HEK293 (cell line): ENCODE results near the gene MYADML2.

Experiments
- AEBP2 ChIP-seq: fragments of 450-650 bp; formaldehyde crosslinking; IDR thresholded peaks from 2 replicates; pipeline ENCODE4 v1.5.1; 2016; ENCODE audit warnings: missing biosample characterization, missing genetic modification characterization, borderline replicate concordance
- CTCF ChIP-seq: fragments of 450-650 bp; formaldehyde crosslinking; IDR thresholded peaks from 2 replicates; pipeline ENCODE4 v1.5.1; 2016; ENCODE audit warnings: missing biosample characterization, missing genetic modification characterization
- GFI1B ChIP-seq: fragments of 450-650 bp; formaldehyde crosslinking; IDR thresholded peaks from 2 replicates; pipeline ENCODE4 v1.5.1; 2016; ENCODE audit warnings: missing biosample characterization, missing genetic modification characterization
- HOXD13 ChIP-seq: sonication (generic); formaldehyde crosslinking; IDR thresholded peaks from 2 replicates; pipeline ENCODE4 v1.8.0; 2022; ENCODE audit warnings: missing genetic modification reagents, borderline replicate concordance
- IKZF3 ChIP-seq: fragments of 450-650 bp; IDR thresholded peaks from 2 replicates; pipeline ENCODE4 v1.5.0; 2018; ENCODE audit warnings: missing biosample characterization, mild to moderate bottlenecking, missing genetic modification characterization, moderate library complexity
- KLF1 ChIP-seq: fragments of 450-650 bp; formaldehyde crosslinking; IDR thresholded peaks from 2 replicates; pipeline ENCODE4 v1.5.1; 2016; ENCODE audit warnings: missing biosample characterization, missing genetic modification characterization
- MZF1 ChIP-seq: fragments of 450-650 bp; formaldehyde crosslinking; IDR thresholded peaks from 2 replicates; pipeline ENCODE4 v1.5.1; 2017; ENCODE audit warnings: missing biosample characterization, missing genetic modification characterization, borderline replicate concordance
- OSR2 ChIP-seq: fragments of 450-650 bp; formaldehyde crosslinking; IDR thresholded peaks from 2 replicates; pipeline ENCODE4 v1.5.1; 2016; ENCODE audit warnings: missing biosample characterization, missing genetic modification characterization
- PRDM4 ChIP-seq: fragments of 450-650 bp; formaldehyde crosslinking; IDR thresholded peaks from 2 replicates; pipeline ENCODE4 v1.5.1; 2017; ENCODE audit warnings: missing biosample characterization, missing genetic modification characterization
- SP7 ChIP-seq: fragments of 450-650 bp; formaldehyde crosslinking; IDR thresholded peaks from 2 replicates; pipeline ENCODE4 v1.5.1; 2016; ENCODE audit warnings: missing biosample characterization, missing genetic modification characterization
- TCF7L2 ChIP-seq: IDR thresholded peaks from 2 replicates; pipeline ENCODE4 v1.6.1; 2011; ENCODE audit warnings: low read depth, mild to moderate bottlenecking, inconsistent platforms, low read length, moderate library complexity, borderline replicate concordance
- YY1 ChIP-seq: fragments of 450-650 bp; formaldehyde crosslinking; IDR thresholded peaks from 2 replicates; pipeline ENCODE4 v1.5.1; 2018; ENCODE audit warnings: missing biosample characterization, missing genetic modification characterization
- ZBTB11 ChIP-seq: fragments of 450-650 bp; formaldehyde crosslinking; conservative IDR thresholded peaks from 2 replicates; pipeline ENCODE4 v1.5.1; 2016; ENCODE audit warnings: low read depth, missing biosample characterization, missing genetic modification characterization
- ZNF121 ChIP-seq: fragments of 450-650 bp; formaldehyde crosslinking; IDR thresholded peaks from 2 replicates; pipeline ENCODE4 v1.5.1; 2016; ENCODE audit warnings: missing biosample characterization, missing genetic modification characterization
- ZNF133 ChIP-seq: fragments of 450-650 bp; formaldehyde crosslinking; IDR thresholded peaks from 2 replicates; pipeline ENCODE4 v1.5.1; 2016; ENCODE audit warnings: missing biosample characterization, missing genetic modification characterization
- ZNF19 ChIP-seq: fragments of 450-650 bp; formaldehyde crosslinking; IDR thresholded peaks from 2 replicates; pipeline ENCODE4; 2016; ENCODE audit warnings: missing biosample characterization, missing genetic modification characterization, low read depth
- ZNF214 ChIP-seq: fragments of 450-650 bp; formaldehyde crosslinking; IDR thresholded peaks from 2 replicates; pipeline ENCODE4 v1.5.1; 2017; ENCODE audit warnings: missing biosample characterization, mild to moderate bottlenecking, missing genetic modification characterization, borderline replicate concordance
- ZNF221 ChIP-seq: fragments of 450-650 bp; formaldehyde crosslinking; IDR thresholded peaks from 2 replicates; pipeline ENCODE4 v1.5.1; 2017; ENCODE audit warnings: missing biosample characterization, missing genetic modification characterization, borderline replicate concordance
- ZNF302 ChIP-seq: fragments of 450-650 bp; formaldehyde crosslinking; IDR thresholded peaks from 2 replicates; pipeline ENCODE4 v1.5.1; 2016; ENCODE audit warnings: missing biosample characterization, missing genetic modification characterization, low read depth
- ZNF391 ChIP-seq: fragments of 450-650 bp; formaldehyde crosslinking; IDR thresholded peaks from 2 replicates; pipeline ENCODE4 v1.5.1; 2016; ENCODE audit warnings: low read depth, missing biosample characterization, missing genetic modification characterization, borderline replicate concordance
- ZNF423 ChIP-seq: fragments of 450-650 bp; formaldehyde crosslinking; IDR thresholded peaks from 2 replicates; pipeline ENCODE4 v1.5.1; 2016; ENCODE audit warnings: missing biosample characterization, missing genetic modification characterization
- ZNF510 ChIP-seq: fragments of 450-650 bp; formaldehyde crosslinking; IDR thresholded peaks from 2 replicates; pipeline ENCODE4 v1.5.1; 2018; ENCODE audit warnings: mild to moderate bottlenecking, missing genetic modification characterization, missing biosample characterization; ENCODE audit not compliant: insufficient replicate concordance
- ZNF530 ChIP-seq: fragments of 450-650 bp; formaldehyde crosslinking; IDR thresholded peaks from 2 replicates; pipeline ENCODE4 v1.5.1; 2016; ENCODE audit warnings: low read depth, missing biosample characterization, missing genetic modification characterization
- ZNF548 ChIP-seq: fragments of 450-650 bp; formaldehyde crosslinking; IDR thresholded peaks from 2 replicates; pipeline ENCODE4 v1.5.1; 2016; ENCODE audit warnings: missing biosample characterization, missing genetic modification characterization
- ZNF596 ChIP-seq: fragments of 450-650 bp; IDR thresholded peaks from 2 replicates; pipeline ENCODE4 v1.5.0; 2018; ENCODE audit warnings: missing biosample characterization, mild to moderate bottlenecking, missing genetic modification characterization, moderate library complexity
- ZNF621 ChIP-seq: fragments of 450-650 bp; formaldehyde crosslinking; IDR thresholded peaks from 2 replicates; pipeline ENCODE4 v1.5.1; 2017; ENCODE audit warnings: missing biosample characterization, missing genetic modification characterization
- ZNF626 ChIP-seq: fragments of 450-650 bp; sonication (Bioruptor Pico); formaldehyde crosslinking; IDR thresholded peaks from 2 replicates; pipeline ENCODE4 v1.5.1; 2018; ENCODE audit warnings: missing biosample characterization, missing genetic modification characterization, inconsistent platforms
- ZNF660 ChIP-seq: fragments of 450-650 bp; IDR thresholded peaks from 2 replicates; pipeline ENCODE4 v1.5.1; 2018; ENCODE audit warnings: missing biosample characterization, mild to moderate bottlenecking, missing genetic modification characterization
- ZNF677 ChIP-seq: fragments of 450-650 bp; IDR thresholded peaks from 2 replicates; pipeline ENCODE4 v1.5.0; 2018; ENCODE audit warnings: missing biosample characterization, mild to moderate bottlenecking, missing genetic modification characterization, moderate library complexity
- ZNF776 ChIP-seq: fragments of 450-650 bp; formaldehyde crosslinking; IDR thresholded peaks from 2 replicates; pipeline ENCODE4 v1.5.0; 2017; ENCODE audit warnings: missing biosample characterization, missing genetic modification characterization, borderline replicate concordance
- ZNF785 ChIP-seq: fragments of 450-650 bp; formaldehyde crosslinking; IDR thresholded peaks from 2 replicates; pipeline ENCODE4 v1.5.1; 2016; ENCODE audit warnings: missing biosample characterization, missing genetic modification characterization
- ZNF837 ChIP-seq: fragments of 450-650 bp; formaldehyde crosslinking; IDR thresholded peaks from 2 replicates; pipeline ENCODE4 v1.5.1; 2016; ENCODE audit warnings: missing biosample characterization, missing genetic modification characterization
- ZXDB ChIP-seq: fragments of 450-650 bp; formaldehyde crosslinking; IDR thresholded peaks from 2 replicates; pipeline ENCODE4 v1.5.1; 2016; ENCODE audit warnings: missing biosample characterization, missing genetic modification characterization

MYADML2 gene

GRCh38 chr17:81991684-81992305 is 44.8 kb upstream of the MYADML2 start (continued):
- peak; percentile 52 for TF ChIP-seq CTCF
- TF ChIP-seq ZNF785, result no peak
- no peak for TF ChIP-seq ZNF423 (tag by site-specific recombination)
- TF ChIP-seq ZXDB (tag by site-specific recombination), result no peak
- TF ChIP-seq ZNF121, result peak; percentile 63; the same call in 1 of the 2 replicates
- TF ChIP-seq ZNF221 (tag by site-specific recombination), result no peak
- no peak for TF ChIP-seq ZNF510 (tag by site-specific recombination)
- TF ChIP-seq IKZF3 (tag by site-specific recombination), result no peak
- no peak for TF ChIP-seq HOXD13
- TF ChIP-seq MZF1 (tag by site-specific recombination), result no peak
- peak; percentile 50 for TF ChIP-seq SP7 (tag by site-specific recombination)
- TF ChIP-seq AEBP2 (tag by site-specific recombination), result no peak
- no peak for TF ChIP-seq GFI1B (tag by site-specific recombination)
- TF ChIP-seq ZNF837 (tag by site-specific recombination), result no peak
- no peak for TF ChIP-seq ZNF302 (tag by site-specific recombination)
- no peak for TF ChIP-seq ZNF626 (tag by site-specific recombination)
- TF ChIP-seq KLF1 (tag by site-specific recombination), result peak; percentile 41
- TF ChIP-seq TCF7L2, result no peak
- no peak for TF ChIP-seq ZBTB11 (tag by site-specific recombination)
- peak; percentile 98 for TF ChIP-seq OSR2 (tag by site-specific recombination)
- TF ChIP-seq ZNF214 (tag by site-specific recombination), result no peak
- TF ChIP-seq ZNF530 (tag by site-specific recombination), result no peak
- TF ChIP-seq ZNF391 (tag by site-specific recombination), result no peak
- no peak for TF ChIP-seq ZNF776 (tag by site-specific recombination)
- no peak for TF ChIP-seq ZNF548
- TF ChIP-seq ZNF133, result no peak
- peak; percentile 77; the same call in 1 of the 2 replicates for TF ChIP-seq ZNF660
- no peak for TF ChIP-seq ZNF596 (tag by site-specific recombination)
- no peak for TF ChIP-seq YY1 (tag by site-specific recombination)
- TF ChIP-seq PRDM4 (tag by site-specific recombination), result no peak
- TF ChIP-seq ZNF677 (tag by site-specific recombination), result no peak
- TF ChIP-seq ZNF19 (tag by site-specific recombination), result no peak
- no peak for TF ChIP-seq ZNF621 (tag by site-specific recombination)
